ENCODE results near the gene WNT10A. TPM values are rescaled to one million over a fixed set of nuclear protein-coding genes. Genes with fewer than 3 reads are reported as not detected.

WNT10A gene
- total and polyA plus RNA-seq, 2 of the 8 experiments (the other 6 are each of a cell fraction or from before 2014, with no cell fraction given): 0.05 TPM; not detected in 1

DNA sequence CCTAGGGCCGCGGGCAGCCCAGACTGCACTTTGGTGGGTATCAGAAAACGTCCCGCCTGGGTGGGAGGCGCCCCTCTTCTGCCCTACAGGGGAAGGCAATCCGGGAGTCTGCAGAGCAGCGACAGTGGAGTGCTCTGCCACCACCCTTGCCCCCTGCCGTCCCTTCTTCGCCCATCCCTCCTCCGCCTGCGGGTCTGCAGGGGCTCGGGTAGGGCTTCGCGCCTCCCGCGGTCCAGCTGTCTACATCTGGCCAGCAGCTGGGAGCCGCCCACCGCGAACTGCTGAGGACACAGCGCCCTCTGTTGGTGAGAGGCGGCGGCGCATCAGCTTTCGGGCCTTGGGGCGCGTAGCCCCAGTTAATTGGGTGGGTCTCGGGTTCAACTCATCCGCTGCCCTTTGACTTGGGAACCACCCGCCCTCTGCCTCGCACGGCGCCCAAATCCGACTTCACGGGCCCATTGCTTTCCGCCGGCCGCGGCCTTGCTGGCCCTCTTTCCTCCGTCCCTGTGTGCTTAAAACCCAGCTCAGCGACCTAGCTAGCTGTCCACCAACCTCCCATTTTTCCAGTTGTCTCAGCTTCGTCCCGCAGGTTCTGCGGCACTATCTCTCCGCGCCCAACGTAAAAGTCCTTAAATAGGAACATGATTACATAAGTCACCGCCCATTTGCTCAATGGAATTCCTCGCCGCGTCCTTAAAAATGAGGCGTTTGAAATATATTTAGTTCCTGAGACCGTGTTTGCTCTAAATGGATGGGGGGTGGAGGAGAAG lies 17.6 kb downstream of the WNT10A start (continued):
- TF ChIP-seq, protein P1, sequence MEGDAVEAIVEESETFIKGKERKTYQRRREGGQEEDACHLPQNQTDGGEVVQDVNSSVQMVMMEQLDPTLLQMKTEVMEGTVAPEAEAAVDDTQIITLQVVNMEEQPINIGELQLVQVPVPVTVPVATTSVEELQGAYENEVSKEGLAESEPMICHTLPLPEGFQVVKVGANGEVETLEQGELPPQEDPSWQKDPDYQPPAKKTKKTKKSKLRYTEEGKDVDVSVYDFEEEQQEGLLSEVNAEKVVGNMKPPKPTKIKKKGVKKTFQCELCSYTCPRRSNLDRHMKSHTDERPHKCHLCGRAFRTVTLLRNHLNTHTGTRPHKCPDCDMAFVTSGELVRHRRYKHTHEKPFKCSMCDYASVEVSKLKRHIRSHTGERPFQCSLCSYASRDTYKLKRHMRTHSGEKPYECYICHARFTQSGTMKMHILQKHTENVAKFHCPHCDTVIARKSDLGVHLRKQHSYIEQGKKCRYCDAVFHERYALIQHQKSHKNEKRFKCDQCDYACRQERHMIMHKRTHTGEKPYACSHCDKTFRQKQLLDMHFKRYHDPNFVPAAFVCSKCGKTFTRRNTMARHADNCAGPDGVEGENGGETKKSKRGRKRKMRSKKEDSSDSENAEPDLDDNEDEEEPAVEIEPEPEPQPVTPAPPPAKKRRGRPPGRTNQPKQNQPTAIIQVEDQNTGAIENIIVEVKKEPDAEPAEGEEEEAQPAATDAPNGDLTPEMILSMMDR (IDR thresholded peaks at IDR 0.05; ENCODE audit: control extremely low read depth in 1 of 3, insufficient read depth in 1 of 3, low read depth in 1 of 3, low read length in 3 of 3): peak in 2 of 3 experiments; percentile 96 to 97; a peak in 3 of 4 replicates
- TF ChIP-seq ZNF274 (IDR thresholded peaks at IDR 0.05; ENCODE audit: borderline replicate concordance, extremely low read depth, low read length) (no peak), RFX5 (IDR thresholded peaks at IDR 0.05; ENCODE audit: borderline replicate concordance, low read depth, low read length) (no peak), CHD1 (IDR thresholded peaks at IDR 0.05; ENCODE audit: low read depth, low read length) (no peak), TCF12 (IDR thresholded peaks at IDR 0.05; ENCODE audit: low read depth, low read length) (peak; percentile 87), CREB1 (IDR thresholded peaks at IDR 0.05) (peak; percentile 53), SP4 (IDR thresholded peaks at IDR 0.05; ENCODE audit: low read length) (no peak), POLR2AphosphoS5 (IDR thresholded peaks at IDR 0.05; ENCODE audit: low read depth, low read length) (no peak), SUZ12 (IDR thresholded peaks at IDR 0.05; ENCODE audit: low read length) (peak; percentile 14), KDM1A (IDR thresholded peaks at IDR 0.05; ENCODE audit: borderline replicate concordance, low read length) (no peak), KDM5A (IDR thresholded peaks at IDR 0.05; ENCODE audit: low read length) (no peak), TBP (IDR thresholded peaks at IDR 0.05; ENCODE audit: low read depth, low read length) (no peak), RAD21 (IDR thresholded peaks at IDR 0.05 in 1 of 2, conservative IDR thresholded peaks at IDR 0.05 in 1 of 2; ENCODE audit: low read depth in 2 of 2, low read length in 2 of 2) (peak; percentile 82 to 92), CBX8 (IDR thresholded peaks at IDR 0.05; ENCODE audit: borderline replicate concordance, low read depth, low read length) (no peak), POLR2A (IDR thresholded peaks at IDR 0.05; ENCODE audit: control extremely low read depth in 1 of 2, low read depth in 2 of 2, low read length in 2 of 2) (no peak), CBX5 (IDR thresholded peaks at IDR 0.05; ENCODE audit: low read depth, low read length) (no peak), SIN3A (conservative IDR thresholded peaks at IDR 0.05 in 1 of 2, IDR thresholded peaks at IDR 0.05 in 1 of 2; ENCODE audit: low read depth in 1 of 2, low read length in 2 of 2) (peak; percentile 44 to 62; a peak in 1 of 4 replicates)
- TF ChIP-seq, protein P2, sequence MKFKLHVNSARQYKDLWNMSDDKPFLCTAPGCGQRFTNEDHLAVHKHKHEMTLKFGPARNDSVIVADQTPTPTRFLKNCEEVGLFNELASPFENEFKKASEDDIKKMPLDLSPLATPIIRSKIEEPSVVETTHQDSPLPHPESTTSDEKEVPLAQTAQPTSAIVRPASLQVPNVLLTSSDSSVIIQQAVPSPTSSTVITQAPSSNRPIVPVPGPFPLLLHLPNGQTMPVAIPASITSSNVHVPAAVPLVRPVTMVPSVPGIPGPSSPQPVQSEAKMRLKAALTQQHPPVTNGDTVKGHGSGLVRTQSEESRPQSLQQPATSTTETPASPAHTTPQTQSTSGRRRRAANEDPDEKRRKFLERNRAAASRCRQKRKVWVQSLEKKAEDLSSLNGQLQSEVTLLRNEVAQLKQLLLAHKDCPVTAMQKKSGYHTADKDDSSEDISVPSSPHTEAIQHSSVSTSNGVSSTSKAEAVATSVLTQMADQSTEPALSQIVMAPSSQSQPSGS (IDR thresholded peaks at IDR 0.05; ENCODE audit: low read length): no peak
- TF ChIP-seq, protein P3, sequence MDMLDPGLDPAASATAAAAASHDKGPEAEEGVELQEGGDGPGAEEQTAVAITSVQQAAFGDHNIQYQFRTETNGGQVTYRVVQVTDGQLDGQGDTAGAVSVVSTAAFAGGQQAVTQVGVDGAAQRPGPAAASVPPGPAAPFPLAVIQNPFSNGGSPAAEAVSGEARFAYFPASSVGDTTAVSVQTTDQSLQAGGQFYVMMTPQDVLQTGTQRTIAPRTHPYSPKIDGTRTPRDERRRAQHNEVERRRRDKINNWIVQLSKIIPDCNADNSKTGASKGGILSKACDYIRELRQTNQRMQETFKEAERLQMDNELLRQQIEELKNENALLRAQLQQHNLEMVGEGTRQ (IDR thresholded peaks at IDR 0.05; ENCODE audit: low read length): no peak

All from H1 (cell line).